GM23338 (cell line): ENCODE data around the gene VPS37B. TPM values are rescaled to one million over a fixed set of nuclear protein-coding genes. Genes with fewer than 3 reads are reported as not detected.

Source experiments
- ATAC-seq: fragments of 200-7000 bp; cut with Tn5 transposase; 3 replicates; pipeline ENCODE4 v1.9.1; 2020
- DNase-seq: peaks from one replicate; pipeline ENCODE4 v3.0.0-alpha.2; 2015; ENCODE audit warnings: low spot score
- H2AFZ ChIP-seq: fragments of 200-600 bp; sonication (generic); 2 replicates; pipeline ENCODE4 v1.8.0; 2016; ENCODE audit warnings: antibody characterized with exemption, mild to moderate bottlenecking, moderate library complexity
- H3F3A ChIP-seq: fragments of 200-600 bp; sonication (generic); replicated peaks from 2 replicates; pipeline ENCODE4 v1.8.0; 2017; ENCODE audit warnings: antibody characterized with exemption, mixed run types, low read depth
- H3K27ac ChIP-seq: fragments of 200-600 bp; sonication (generic); 2 replicates; pipeline ENCODE4 v1.6.1; 2016; ENCODE audit warnings: low read depth
- H3K27me3 ChIP-seq: fragments of 200-600 bp; sonication (generic); 2 replicates; pipeline ENCODE4 v1.8.0; 2016; ENCODE audit warnings: mild to moderate bottlenecking, mixed run types, moderate library complexity; ENCODE audit not compliant: insufficient read depth
- H3K36me3 ChIP-seq: fragments of 200-600 bp; sonication (generic); 2 replicates; pipeline ENCODE4 v1.8.0; 2016; ENCODE audit warnings: mild to moderate bottlenecking; ENCODE audit not compliant: insufficient read depth
- H3K4me1 ChIP-seq: fragments of 200-600 bp; sonication (generic); 2 replicates; pipeline ENCODE4 v1.8.0; 2016; ENCODE audit warnings: mild to moderate bottlenecking, moderate library complexity; ENCODE audit not compliant: insufficient read depth
- H3K4me2 ChIP-seq: fragments of 200-600 bp; sonication (generic); 2 replicates; pipeline ENCODE4 v1.7.1; 2017; ENCODE audit warnings: mixed run types
- H3K4me3 ChIP-seq: fragments of 200-600 bp; sonication (generic); 2 replicates; pipeline ENCODE4 v1.6.1; 2016; ENCODE audit warnings: mixed run types
- H3K79me2 ChIP-seq: fragments of 200-600 bp; sonication (generic); replicated peaks from 2 replicates; pipeline ENCODE4 v1.8.0; 2017; ENCODE audit warnings: mild to moderate bottlenecking; ENCODE audit not compliant: insufficient read depth
- H3K9me2 ChIP-seq: fragments of 200-600 bp; sonication (generic); 2 replicates; pipeline ENCODE4 v1.8.0; 2017; ENCODE audit not compliant: insufficient read depth
- H4K20me1 ChIP-seq: fragments of 200-600 bp; sonication (generic); replicated peaks from 2 replicates; pipeline ENCODE4 v1.8.0; 2017; ENCODE audit warnings: mild to moderate bottlenecking; ENCODE audit not compliant: insufficient read depth
- H3K27ac Mint-ChIP-seq: 2 replicates; pipeline ENCODE4 v1.8.0; 2020; ENCODE audit warnings: inconsistent platforms, mild to moderate bottlenecking, moderate library complexity, mixed read lengths
- H3K27me3 Mint-ChIP-seq: 3 replicates; pipeline ENCODE4 v1.8.0; 2022; ENCODE audit warnings: low read depth, mild to moderate bottlenecking, moderate library complexity, mixed read lengths, inconsistent platforms; ENCODE audit not compliant: insufficient read depth, poor library complexity
- H3K36me3 Mint-ChIP-seq: 3 replicates; pipeline ENCODE4 v1.8.0; 2021; ENCODE audit warnings: low read depth, mild to moderate bottlenecking, inconsistent platforms, moderate library complexity, mixed read lengths
- H3K4me1 Mint-ChIP-seq: 3 replicates; pipeline ENCODE4 v1.8.0; 2020; ENCODE audit warnings: mild to moderate bottlenecking, inconsistent platforms, mixed read lengths
- H3K4me3 Mint-ChIP-seq: 3 replicates; pipeline ENCODE4 v1.8.0; 2021; ENCODE audit warnings: moderate library complexity, mild to moderate bottlenecking, inconsistent platforms, mixed read lengths
- H3K9me3 Mint-ChIP-seq: 3 replicates; pipeline ENCODE4 v1.8.0; 2020; ENCODE audit warnings: moderate library complexity, mild to moderate bottlenecking, inconsistent platforms, mixed read lengths
- CREB1 ChIP-seq: fragments of 250-450 bp; sonication (Bioruptor Pico); IDR thresholded peaks from 2 replicates; pipeline ENCODE4 v1.5.0; 2020; ENCODE audit warnings: low read depth, mild to moderate bottlenecking, moderate library complexity
- STAT1 ChIP-seq: IDR thresholded peaks from one replicate; pipeline ENCODE4 v1.6.1; 2016; ENCODE audit warnings: antibody characterized with exemption; ENCODE audit not compliant: unreplicated experiment
- ZNF331 ChIP-seq: fragments of 250-450 bp; sonication (Bioruptor Pico); IDR thresholded peaks from 2 replicates; pipeline ENCODE4 v1.5.0; 2020; ENCODE audit warnings: low read depth, mild to moderate bottlenecking, moderate library complexity
- polyA plus RNA-seq: library from polyadenylated mRNA; unstranded; fragments of >200 nt; fragmentation: Nextera tagmentation; extraction: Ambion mirVana; gene quantifications from 2 replicates; pipeline ENCODE4 v1.2.1, GENCODE V29; 2016
- total RNA-seq: library from RNA; depleted of rRNA; stranded (reverse); fragments of >200 nt; shearing (Covaris generic); gene quantifications from 2 replicates; pipeline ENCODE4 v1.2.3, GENCODE V29; 2014
- TF ChIP-seq, protein P1 (sequence below): fragments of 250-450 bp; sonication (Bioruptor Pico); IDR thresholded peaks from 2 replicates; pipeline ENCODE4 v1.5.0; 2020; ENCODE audit warnings: mild to moderate bottlenecking, moderate library complexity

VPS37B gene
- total and polyA plus RNA-seq, 2 experiments from 2014 or later, result 6.7 to 10.9 TPM

DNA sequence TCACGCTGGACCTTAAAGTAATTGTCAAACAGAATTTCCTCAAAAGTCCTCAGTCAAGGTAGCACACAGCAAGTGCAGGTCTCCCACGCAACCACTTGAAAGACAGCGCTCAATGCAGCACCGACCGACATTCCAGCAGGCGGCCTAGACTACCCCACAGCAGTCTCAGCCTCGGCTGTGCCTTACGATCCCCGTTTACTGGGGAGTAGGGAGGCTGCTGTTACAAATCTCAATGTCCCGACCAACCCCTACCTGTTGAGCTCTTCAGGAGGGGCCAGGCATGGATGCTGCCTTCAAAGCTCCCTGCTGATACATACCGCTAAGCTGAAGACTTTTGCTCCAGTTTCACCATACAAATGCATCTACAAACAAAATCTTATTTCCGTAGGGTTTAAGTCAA, 21.8 kb downstream of the VPS37B start:
- H3K4me1 Mint-ChIP-seq, result peaks cover 36% of the 10 kb centered on the region
- ATAC-seq (peak; percentile 48), DNase-seq (peak; percentile 64)
- Histone ChIP-seq H3F3A (no peaks in the 10 kb centered on the region; the same call in 1 of the 2 replicates), H3K4me1 (peaks cover 37% of the 10 kb centered on the region), H3K27me3 (peaks cover 98% of the 10 kb centered on the region), H3K36me3 (no peaks in the 10 kb centered on the region), H3K4me2 (no peak overlapping the region), H3K27ac (no peak overlapping the region), H3K79me2 (peaks cover 23% of the 10 kb centered on the region), H2AFZ (no peak overlapping the region), H3K4me3 (no peak overlapping the region), H3K9me2 (no peaks in the 10 kb centered on the region), H4K20me1 (peaks cover 83% of the 10 kb centered on the region)
- H3K27me3 Mint-ChIP-seq, result peaks cover 99% of the 10 kb centered on the region
- no peak for TF ChIP-seq ZNF331 (CRISPR knock-in tag)
- TF ChIP-seq, protein P1, sequence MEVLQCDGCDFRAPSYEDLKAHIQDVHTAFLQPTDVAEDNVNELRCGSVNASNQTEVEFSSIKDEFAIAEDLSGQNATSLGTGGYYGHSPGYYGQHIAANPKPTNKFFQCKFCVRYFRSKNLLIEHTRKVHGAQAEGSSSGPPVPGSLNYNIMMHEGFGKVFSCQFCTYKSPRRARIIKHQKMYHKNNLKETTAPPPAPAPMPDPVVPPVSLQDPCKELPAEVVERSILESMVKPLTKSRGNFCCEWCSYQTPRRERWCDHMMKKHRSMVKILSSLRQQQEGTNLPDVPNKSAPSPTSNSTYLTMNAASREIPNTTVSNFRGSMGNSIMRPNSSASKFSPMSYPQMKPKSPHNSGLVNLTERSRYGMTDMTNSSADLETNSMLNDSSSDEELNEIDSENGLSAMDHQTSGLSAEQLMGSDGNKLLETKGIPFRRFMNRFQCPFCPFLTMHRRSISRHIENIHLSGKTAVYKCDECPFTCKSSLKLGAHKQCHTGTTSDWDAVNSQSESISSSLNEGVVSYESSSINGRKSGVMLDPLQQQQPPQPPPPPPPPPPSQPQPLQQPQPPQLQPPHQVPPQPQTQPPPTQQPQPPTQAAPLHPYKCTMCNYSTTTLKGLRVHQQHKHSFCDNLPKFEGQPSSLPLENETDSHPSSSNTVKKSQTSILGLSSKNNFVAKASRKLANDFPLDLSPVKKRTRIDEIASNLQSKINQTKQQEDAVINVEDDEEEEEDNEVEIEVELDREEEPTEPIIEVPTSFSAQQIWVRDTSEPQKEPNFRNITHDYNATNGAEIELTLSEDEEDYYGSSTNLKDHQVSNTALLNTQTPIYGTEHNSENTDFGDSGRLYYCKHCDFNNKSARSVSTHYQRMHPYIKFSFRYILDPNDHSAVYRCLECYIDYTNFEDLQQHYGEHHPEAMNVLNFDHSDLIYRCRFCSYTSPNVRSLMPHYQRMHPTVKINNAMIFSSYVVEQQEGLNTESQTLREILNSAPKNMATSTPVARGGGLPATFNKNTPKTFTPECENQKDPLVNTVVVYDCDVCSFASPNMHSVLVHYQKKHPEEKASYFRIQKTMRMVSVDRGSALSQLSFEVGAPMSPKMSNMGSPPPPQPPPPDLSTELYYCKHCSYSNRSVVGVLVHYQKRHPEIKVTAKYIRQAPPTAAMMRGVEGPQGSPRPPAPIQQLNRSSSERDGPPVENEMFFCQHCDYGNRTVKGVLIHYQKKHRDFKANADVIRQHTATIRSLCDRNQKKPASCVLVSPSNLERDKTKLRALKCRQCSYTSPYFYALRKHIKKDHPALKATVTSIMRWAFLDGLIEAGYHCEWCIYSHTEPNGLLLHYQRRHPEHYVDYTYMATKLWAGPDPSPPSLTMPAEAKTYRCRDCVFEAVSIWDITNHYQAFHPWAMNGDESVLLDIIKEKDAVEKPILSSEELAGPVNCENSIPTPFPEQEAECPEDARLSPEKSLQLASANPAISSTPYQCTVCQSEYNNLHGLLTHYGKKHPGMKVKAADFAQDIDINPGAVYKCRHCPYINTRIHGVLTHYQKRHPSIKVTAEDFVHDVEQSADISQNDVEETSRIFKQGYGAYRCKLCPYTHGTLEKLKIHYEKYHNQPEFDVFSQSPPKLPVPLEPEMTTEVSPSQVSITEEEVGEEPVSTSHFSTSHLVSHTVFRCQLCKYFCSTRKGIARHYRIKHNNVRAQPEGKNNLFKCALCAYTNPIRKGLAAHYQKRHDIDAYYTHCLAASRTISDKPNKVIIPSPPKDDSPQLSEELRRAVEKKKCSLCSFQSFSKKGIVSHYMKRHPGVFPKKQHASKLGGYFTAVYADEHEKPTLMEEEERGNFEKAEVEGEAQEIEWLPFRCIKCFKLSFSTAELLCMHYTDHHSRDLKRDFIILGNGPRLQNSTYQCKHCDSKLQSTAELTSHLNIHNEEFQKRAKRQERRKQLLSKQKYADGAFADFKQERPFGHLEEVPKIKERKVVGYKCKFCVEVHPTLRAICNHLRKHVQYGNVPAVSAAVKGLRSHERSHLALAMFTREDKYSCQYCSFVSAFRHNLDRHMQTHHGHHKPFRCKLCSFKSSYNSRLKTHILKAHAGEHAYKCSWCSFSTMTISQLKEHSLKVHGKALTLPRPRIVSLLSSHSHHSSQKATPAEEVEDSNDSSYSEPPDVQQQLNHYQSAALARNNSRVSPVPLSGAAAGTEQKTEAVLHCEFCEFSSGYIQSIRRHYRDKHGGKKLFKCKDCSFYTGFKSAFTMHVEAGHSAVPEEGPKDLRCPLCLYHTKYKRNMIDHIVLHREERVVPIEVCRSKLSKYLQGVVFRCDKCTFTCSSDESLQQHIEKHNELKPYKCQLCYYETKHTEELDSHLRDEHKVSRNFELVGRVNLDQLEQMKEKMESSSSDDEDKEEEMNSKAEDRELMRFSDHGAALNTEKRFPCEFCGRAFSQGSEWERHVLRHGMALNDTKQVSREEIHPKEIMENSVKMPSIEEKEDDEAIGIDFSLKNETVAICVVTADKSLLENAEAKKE (CRISPR knock-in tag), result no peak
- no peak overlapping the region for H3K4me3 Mint-ChIP-seq
- no peaks in the 10 kb centered on the region for H3K9me3 Mint-ChIP-seq
- peaks cover 27% of the 10 kb centered on the region for H3K36me3 Mint-ChIP-seq
- H3K27ac Mint-ChIP-seq, result no peak overlapping the region

DNA sequence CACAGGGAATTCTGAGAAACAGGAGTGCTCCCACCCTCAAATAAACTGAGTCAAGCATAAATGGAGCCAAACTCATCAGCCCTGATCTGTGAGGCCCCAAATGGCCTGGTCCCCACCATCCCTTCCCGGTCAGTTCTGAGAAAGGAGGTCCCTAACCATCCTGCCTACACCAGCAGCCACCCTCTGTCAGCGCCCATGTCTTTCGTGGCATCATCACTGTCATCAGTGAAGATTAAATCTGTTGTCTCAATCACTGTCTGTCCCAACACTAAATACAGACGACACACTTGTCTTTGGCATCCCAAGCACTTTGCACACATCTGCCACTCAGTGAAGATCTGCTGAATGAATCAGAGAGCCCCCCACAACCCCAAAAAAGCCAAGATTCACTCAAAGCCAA, 22.4 kb downstream of the VPS37B start:
- Mint-ChIP-seq H3K4me3 (no peak overlapping the region), H3K36me3 (peaks cover 32% of the 10 kb centered on the region), H3K27me3 (peaks cover 100% of the 10 kb centered on the region), H3K9me3 (no peaks in the 10 kb centered on the region), H3K4me1 (peaks cover 36% of the 10 kb centered on the region), H3K27ac (no peak overlapping the region)
- Histone ChIP-seq H3K4me3 (no peak overlapping the region), H4K20me1 (peaks cover 83% of the 10 kb centered on the region), H3K9me2 (no peaks in the 10 kb centered on the region), H3F3A (no peaks in the 10 kb centered on the region; the same call in 1 of the 2 replicates), H3K27me3 (peaks cover 98% of the 10 kb centered on the region), H3K4me1 (peaks cover 37% of the 10 kb centered on the region), H3K4me2 (no peak overlapping the region), H2AFZ (no peak overlapping the region), H3K27ac (no peak overlapping the region), H3K79me2 (peaks cover 19% of the 10 kb centered on the region), H3K36me3 (no peaks in the 10 kb centered on the region)
- ATAC-seq, result no peak
- DNase-seq, result no peak
- TF ChIP-seq STAT1 (no peak), CREB1 (no peak)
- TF ChIP-seq, protein P1 (CRISPR knock-in tag), result no peak
